Measurements from ENCODE around the gene TNFRSF19.

DNA sequence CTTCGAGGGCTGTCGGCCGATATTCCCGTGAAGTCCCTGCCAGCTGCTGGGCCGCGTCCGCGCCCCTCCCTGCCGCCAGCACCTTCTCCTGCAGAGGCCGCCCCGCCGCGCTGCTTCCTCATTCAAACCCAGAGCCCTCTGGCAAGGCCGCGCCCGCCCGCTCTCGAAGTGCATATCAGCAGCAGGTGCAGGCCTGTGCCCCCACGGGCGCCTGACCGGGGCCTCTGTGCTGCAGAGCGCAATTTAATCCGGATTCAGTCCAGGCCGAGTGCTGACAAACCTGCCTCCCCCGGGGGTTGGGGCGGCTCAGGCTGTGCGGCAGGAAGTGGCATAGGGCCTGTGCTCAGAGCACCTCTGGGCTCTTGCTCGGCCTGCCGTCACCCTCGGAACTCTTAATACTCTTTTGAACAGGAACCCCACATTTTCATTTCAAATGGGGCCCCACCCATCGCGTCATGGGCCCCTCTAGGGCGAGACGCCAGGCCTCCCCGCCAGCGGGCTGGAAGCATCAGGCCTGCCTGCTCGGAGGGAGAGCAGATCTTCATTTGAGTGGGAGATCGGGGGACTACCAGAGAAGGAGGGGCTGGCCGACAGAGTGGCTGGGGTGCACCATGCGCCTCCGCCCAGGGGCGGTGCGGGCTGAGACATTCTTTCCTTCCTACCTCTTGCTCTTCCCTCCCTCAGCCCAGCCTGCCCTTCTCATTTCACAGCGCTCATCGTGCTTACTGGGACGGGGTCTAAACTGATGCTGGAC is 125.7 kb downstream of the TNFRSF19 start:
- TF ChIP-seq, protein P1, sequence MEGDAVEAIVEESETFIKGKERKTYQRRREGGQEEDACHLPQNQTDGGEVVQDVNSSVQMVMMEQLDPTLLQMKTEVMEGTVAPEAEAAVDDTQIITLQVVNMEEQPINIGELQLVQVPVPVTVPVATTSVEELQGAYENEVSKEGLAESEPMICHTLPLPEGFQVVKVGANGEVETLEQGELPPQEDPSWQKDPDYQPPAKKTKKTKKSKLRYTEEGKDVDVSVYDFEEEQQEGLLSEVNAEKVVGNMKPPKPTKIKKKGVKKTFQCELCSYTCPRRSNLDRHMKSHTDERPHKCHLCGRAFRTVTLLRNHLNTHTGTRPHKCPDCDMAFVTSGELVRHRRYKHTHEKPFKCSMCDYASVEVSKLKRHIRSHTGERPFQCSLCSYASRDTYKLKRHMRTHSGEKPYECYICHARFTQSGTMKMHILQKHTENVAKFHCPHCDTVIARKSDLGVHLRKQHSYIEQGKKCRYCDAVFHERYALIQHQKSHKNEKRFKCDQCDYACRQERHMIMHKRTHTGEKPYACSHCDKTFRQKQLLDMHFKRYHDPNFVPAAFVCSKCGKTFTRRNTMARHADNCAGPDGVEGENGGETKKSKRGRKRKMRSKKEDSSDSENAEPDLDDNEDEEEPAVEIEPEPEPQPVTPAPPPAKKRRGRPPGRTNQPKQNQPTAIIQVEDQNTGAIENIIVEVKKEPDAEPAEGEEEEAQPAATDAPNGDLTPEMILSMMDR (conservative IDR thresholded peaks at IDR 0.05; ENCODE audit: low read length) = no peak
- TF ChIP-seq EZH2phosphoT487 (IDR thresholded peaks at IDR 0.05; ENCODE audit: borderline replicate concordance, low read depth, low read length) = no peak

Data from OCI-LY7 (cell line).